ENCODE data around the gene SNX24. TPM values are rescaled to one million over a fixed set of nuclear protein-coding genes. Genes with fewer than 3 reads are reported as not detected.

The SNX24 gene
- 2.5 and 4.8 TPM in 2 replicates for total RNA-seq (2011; cell fraction: chromatin; rRNA removed; ENCODE audit: low replicate concordance)
- 1.1 and 1.7 TPM in 2 replicates for total RNA-seq (2011; cell fraction: nucleolus; rRNA removed)
- 2.3 and 3.9 TPM in 2 replicates for total RNA-seq (2011; cell fraction: nucleoplasm; rRNA removed)
- total RNA-seq (2014; rRNA removed) (4.9 and 6.8 TPM in 2 replicates), total RNA-seq (2014; rRNA removed; fragmentation: Illumina TruSeq; extraction: Trizol) (8.6 and 9.2 TPM in 2 replicates), total RNA-seq (2015; rRNA removed; fragmentation: Illumina TruSeq; extraction: Trizol) (8.9 and 10.1 TPM in 2 replicates), total RNA-seq (2021) (5.8 and 6.4 TPM in 2 replicates), polyA plus RNA-seq (2011; rRNA removed) (4.3 and 5.3 TPM in 2 replicates), polyA plus RNA-seq (2014; fragmentation: Illumina TruSeq; extraction: Trizol) (9.7 and 9.9 TPM in 2 replicates), polyA plus RNA-seq (2014; fragmentation: Nextera tagmentation; extraction: Ambion mirVana) (1 to 10 TPM; 7.9 to 8.6 TPM), polyA plus RNA-seq (2014; rRNA removed) (7.3 and 10.0 TPM in 2 replicates), polyA minus RNA-seq (2011; rRNA and poly(A)+ RNA removed) (3.8 and 5.8 TPM in 2 replicates), Bru-seq, nascent RNA (percentile 53 among the genes with signal in this experiment), BruChase-seq, experiment 1, labeled RNA remaining after a 2-hour chase (percentile 58 among the genes with signal in this experiment), BruChase-seq, experiment 2, labeled RNA remaining after a 6-hour chase (percentile 54 among the genes with signal in this experiment)
- polyA plus RNA-seq (2011; cell fraction: cytosol; rRNA removed): 2.7 and 4.1 TPM in 2 replicates
- 3.3 and 4.3 TPM in 2 replicates for polyA plus RNA-seq (2011; cell fraction: nucleus; rRNA removed)
- 8.9 and 13.9 TPM in 2 replicates for polyA plus RNA-seq (2012)
- polyA minus RNA-seq (2011; cell fraction: cytosol; rRNA and poly(A)+ RNA removed): 0.86 and 1.5 TPM in 2 replicates
- polyA minus RNA-seq (2011; cell fraction: nucleus; rRNA and poly(A)+ RNA removed): 0.94 and 2.1 TPM in 2 replicates
- long read RNA-seq, experiment 1, transcript SNX24-201 (7 exons, 2,158 nt): major isoform, 13 of 22 reads
- long read RNA-seq, experiment 1, partial matches to known transcripts: 0 of 22 reads
- long read RNA-seq, experiment 1, other reads (novel, unspliced or antisense): 6 of 22 reads
- long read RNA-seq, experiment 2, partial matches to known transcripts: 0 of 7 reads
- long read RNA-seq, experiment 2, other reads (novel, unspliced or antisense): 3 of 7 reads
- long read RNA-seq, experiment 3, partial matches to known transcripts: 0 of 3 reads
- long read RNA-seq, experiment 3, other reads (novel, unspliced or antisense): 0 of 3 reads

- ChIA-PET POLR2A (interaction anchor here (1.2 kb wide), 1 partner anchor 25 kb away, joined by 4 read pairs; no protein-coding TSS in a partner anchor), CTCF (ENCODE audit: low intra/inter-chr PET ratio) (no interaction called here)
- Histone ChIP-seq H2AFZ (ENCODE audit: low read depth, low read length) (peak within 1 kb of the TSS; percentile 93), H3K9ac (ENCODE audit: insufficient read depth in 1 of 2, low read depth in 2 of 2, low read length in 2 of 2) (peak within 1 kb of the TSS; percentile 79 to 92), H3K27ac (ENCODE audit: extremely low read depth, low read depth, low read length) (peak within 1 kb of the TSS; percentile 68), H3K4me2 (ENCODE audit: insufficient read depth, low read length) (peak within 1 kb of the TSS; percentile 83), H3K9me3 (replicated peaks; ENCODE audit: control insufficient read depth, insufficient read depth, low read depth, low read length) (no peaks in the 10 kb centered on the region), H3K36me3 (ENCODE audit: control insufficient read depth, insufficient read depth, low read length) (no peaks in the 10 kb centered on the region), H4K20me1 (replicated peaks; ENCODE audit: control insufficient read depth, insufficient read depth, low read length) (no peaks in the 10 kb centered on the region), H3K9me1 (ENCODE audit: control insufficient read depth, insufficient read depth, low read length) (no peaks in the 10 kb centered on the region), H3K27me3 (ENCODE audit: control insufficient read depth in 2 of 2, insufficient read depth in 2 of 2, low read length in 2 of 2) (no peaks in the 10 kb centered on the region), H3K4me1 (replicated peaks in 1 of 2; ENCODE audit: control insufficient read depth in 2 of 2, insufficient read depth in 2 of 2, low read length in 2 of 2) (peaks cover 11 to 21% of the 10 kb centered on the region in 2 experiments; a peak in 4 of 5 replicates), H3K79me2 (ENCODE audit: control insufficient read depth, insufficient read depth, low read length) (no peaks in the 10 kb centered on the region), H3K4me3 (peak within 1 kb of the TSS; percentile 61)
- FAIRE-seq (peak; percentile 82), ATAC-seq (peak; percentile 91), DNase-seq (ENCODE audit: extremely low read depth in 1 of 4, low spot score in 3 of 4) (peak; percentile 89 to 92 (median 91))
- BruUV-seq (replicated peaks): no TSS peak
- intact Hi-C loops (cut with micrococcal nuclease): loop anchor here (2.0 kb wide), 1 partner anchor 37 kb away; no protein-coding TSS in a partner anchor
- under 1% methylated on average over 45 of the region's 92 CpGs for WGBS (ENCODE audit: insufficient coverage, low coverage, missing lambda C conversion rate)
- in situ Hi-C loops (cut with MboI): no loop called here
- TF ChIP-seq SP1 (CRISPR knock-in tag; IDR thresholded peaks at IDR 0.05) (peak; percentile 45; the same call in 1 of the 2 replicates), DIDO1 (tag; IDR thresholded peaks at IDR 0.05; ENCODE audit: low read depth) (no peak), MAFK (IDR thresholded peaks at IDR 0.05; ENCODE audit: low read length) (peak; percentile 88), CBFB (CRISPR knock-in tag; IDR thresholded peaks at IDR 0.05) (no peak), TBP (optimal IDR thresholded peaks at IDR 0.05; ENCODE audit: low read depth, low read length) (peak; percentile 6), SIN3A (IDR thresholded peaks at IDR 0.05; ENCODE audit: borderline replicate concordance in 2 of 2, control insufficient read depth in 1 of 2, low read depth in 2 of 2, low read length in 2 of 2) (peak in 1 of 2 experiments; percentile 68; a peak in 2 of 4 replicates), ZNF551 (CRISPR knock-in tag; IDR thresholded peaks at IDR 0.05) (no peak), ZNF24 (IDR thresholded peaks at IDR 0.05) (peak; percentile 57; the same call in 1 of the 2 replicates), ETV6 (IDR thresholded peaks at IDR 0.05; ENCODE audit: borderline replicate concordance in 1 of 2, low read depth in 2 of 2, low read length in 1 of 2) (no peak), ETV6 (CRISPR knock-in tag; IDR thresholded peaks at IDR 0.05; ENCODE audit: borderline replicate concordance) (0 out of 2 replicates have a peak, but pooled peaks have one; percentile 27), HDAC6 (IDR thresholded peaks at IDR 0.05; ENCODE audit: low read depth, low read length) (no peak)
These were observed at the start of gene SNX24 for GRCh38 chr5:122845229-122846050. Gene SNX24 (plus strand): TSS chr5:122845613. CDS start chr5:122845634, 21 bp downstream.
